OCI-LY7 (cell line): ENCODE data around the gene CBX8.
A peak's percentile ranks its signal among the peaks of the same experiment; 100 is the strongest.

Experiments
- EZH2phosphoT487 ChIP-seq: fragments of 200-600 bp; sonication (generic); IDR thresholded peaks from 2 replicates; pipeline ENCODE4 v1.6.1; 2018; ENCODE audit warnings: low read depth, borderline replicate concordance, mild to moderate bottlenecking, mixed run types, antibody characterized with exemption, low read length, moderate library complexity, mixed read lengths
- TF ChIP-seq, protein P1 (sequence below): fragments of 200-600 bp; sonication (generic); conservative IDR thresholded peaks from 2 replicates; pipeline ENCODE4 v1.5.1; 2014; ENCODE audit warnings: mild to moderate bottlenecking, antibody characterized with exemption, low read length, moderate library complexity, mixed read lengths

DNA sequence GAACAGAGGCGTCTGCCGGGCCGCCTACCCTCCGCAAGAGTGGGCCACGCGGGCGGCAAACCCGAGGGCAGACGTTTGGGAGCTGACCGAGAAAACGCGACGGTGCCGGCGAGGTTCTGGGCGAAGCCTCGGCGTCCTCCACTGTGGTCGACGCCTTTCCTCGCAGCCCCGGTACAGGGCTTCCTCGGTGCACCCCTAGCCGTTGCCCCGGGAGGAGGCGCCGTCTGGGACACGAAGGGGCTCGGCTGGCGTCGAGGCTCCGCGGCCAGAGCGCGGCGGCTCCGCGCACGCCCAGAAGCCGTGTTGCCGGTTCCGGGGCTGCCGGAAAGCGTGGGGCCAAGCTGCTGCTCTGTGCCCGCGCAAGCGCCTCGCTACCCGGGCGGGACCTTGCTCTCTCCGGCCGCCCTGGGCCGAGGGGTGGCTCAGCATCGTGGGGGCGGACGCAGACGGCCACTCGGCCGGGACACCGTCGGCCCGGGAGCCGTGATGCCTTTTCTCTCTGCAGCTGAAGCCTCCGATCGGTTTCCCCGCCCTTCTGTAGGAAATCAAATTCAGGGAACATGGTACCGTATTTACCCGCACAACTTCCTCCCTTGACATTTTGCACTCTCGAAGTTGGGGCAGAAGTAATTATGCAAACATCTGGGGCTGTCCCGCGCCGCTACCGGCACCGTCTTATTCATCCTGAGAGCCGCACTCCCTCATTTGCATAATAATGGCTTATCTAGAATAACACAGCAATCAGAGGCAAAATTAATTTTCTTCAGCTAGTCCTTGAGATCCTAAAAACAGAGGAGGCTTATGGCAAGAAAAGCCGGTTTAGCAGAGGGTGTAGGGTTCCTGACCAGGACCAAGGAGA, 7.3 kb upstream of the CBX8 start:
- TF ChIP-seq, protein P1, sequence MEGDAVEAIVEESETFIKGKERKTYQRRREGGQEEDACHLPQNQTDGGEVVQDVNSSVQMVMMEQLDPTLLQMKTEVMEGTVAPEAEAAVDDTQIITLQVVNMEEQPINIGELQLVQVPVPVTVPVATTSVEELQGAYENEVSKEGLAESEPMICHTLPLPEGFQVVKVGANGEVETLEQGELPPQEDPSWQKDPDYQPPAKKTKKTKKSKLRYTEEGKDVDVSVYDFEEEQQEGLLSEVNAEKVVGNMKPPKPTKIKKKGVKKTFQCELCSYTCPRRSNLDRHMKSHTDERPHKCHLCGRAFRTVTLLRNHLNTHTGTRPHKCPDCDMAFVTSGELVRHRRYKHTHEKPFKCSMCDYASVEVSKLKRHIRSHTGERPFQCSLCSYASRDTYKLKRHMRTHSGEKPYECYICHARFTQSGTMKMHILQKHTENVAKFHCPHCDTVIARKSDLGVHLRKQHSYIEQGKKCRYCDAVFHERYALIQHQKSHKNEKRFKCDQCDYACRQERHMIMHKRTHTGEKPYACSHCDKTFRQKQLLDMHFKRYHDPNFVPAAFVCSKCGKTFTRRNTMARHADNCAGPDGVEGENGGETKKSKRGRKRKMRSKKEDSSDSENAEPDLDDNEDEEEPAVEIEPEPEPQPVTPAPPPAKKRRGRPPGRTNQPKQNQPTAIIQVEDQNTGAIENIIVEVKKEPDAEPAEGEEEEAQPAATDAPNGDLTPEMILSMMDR, result no peak
- TF ChIP-seq EZH2phosphoT487, result peak; percentile 99
